Anterior cingulate cortex (tissue), 58 donors: ENCODE results near the gene PLD2.
"Not testable (repeated sequence)": the region's sequence is repeated elsewhere in the genome, so short reads cannot be mapped to it uniquely, and the experiment has no call there.

Experiments
- DNase-seq, 58 donors: peaks; one replicate each; lab custom pipeline; 2025; lab: John Stamatoyannopoulos, UW

Gene PLD2

DNA sequence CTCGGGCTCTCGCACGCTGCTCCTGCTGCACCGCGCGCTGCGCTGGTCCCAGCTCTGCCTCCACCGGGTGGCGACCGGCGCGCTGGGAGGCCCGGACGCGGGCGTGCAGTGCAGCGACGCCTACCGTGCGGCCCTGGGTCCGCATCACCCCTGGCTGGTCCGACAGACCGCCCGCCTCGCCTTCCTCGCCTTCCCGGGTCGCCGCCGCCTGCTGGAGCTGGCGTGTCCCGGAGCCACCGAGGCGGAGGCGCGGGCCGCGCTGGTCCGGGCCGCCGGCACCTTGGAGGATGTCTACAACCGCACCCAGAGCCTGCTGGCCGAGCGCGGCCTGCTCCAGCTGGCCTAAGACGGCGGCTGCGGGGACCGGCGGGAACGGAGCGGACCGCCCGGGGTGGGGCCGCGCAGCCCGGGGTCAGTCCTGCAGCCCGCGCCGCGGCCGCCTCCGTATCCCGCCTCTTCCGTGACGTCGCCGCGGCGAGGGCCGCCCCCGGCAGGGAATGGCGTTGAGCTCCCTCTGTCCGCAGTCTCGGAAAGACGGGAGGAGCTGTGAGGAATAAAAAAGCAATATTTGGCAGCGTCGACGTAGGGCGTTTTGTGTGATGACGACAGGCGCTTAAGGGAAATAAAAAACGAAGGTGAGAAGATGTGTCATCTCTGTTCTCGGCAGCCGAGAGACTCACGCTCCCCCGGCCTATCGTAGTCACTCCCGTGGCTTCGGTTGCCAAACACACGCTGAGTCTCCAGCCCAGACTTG lies 16.8 kb upstream of the PLD2 start:
- peak in 56 of 58 donors; percentile 28 to 90 (median 81) for DNase-seq

- no peak for DNase-seq
Observed at GRCh38 chr17:4790705-4791088, 16.3 kb upstream of the PLD2 start.

GRCh38 chr17:4795168-4795567 lies 11.8 kb upstream of the PLD2 start:
- no peak for DNase-seq

- peak in 2 of 58 donors; percentile 9 to 12 for DNase-seq
Observed at GRCh38 chr17:4796552-4796920, 10.4 kb upstream of the PLD2 start.

DNA sequence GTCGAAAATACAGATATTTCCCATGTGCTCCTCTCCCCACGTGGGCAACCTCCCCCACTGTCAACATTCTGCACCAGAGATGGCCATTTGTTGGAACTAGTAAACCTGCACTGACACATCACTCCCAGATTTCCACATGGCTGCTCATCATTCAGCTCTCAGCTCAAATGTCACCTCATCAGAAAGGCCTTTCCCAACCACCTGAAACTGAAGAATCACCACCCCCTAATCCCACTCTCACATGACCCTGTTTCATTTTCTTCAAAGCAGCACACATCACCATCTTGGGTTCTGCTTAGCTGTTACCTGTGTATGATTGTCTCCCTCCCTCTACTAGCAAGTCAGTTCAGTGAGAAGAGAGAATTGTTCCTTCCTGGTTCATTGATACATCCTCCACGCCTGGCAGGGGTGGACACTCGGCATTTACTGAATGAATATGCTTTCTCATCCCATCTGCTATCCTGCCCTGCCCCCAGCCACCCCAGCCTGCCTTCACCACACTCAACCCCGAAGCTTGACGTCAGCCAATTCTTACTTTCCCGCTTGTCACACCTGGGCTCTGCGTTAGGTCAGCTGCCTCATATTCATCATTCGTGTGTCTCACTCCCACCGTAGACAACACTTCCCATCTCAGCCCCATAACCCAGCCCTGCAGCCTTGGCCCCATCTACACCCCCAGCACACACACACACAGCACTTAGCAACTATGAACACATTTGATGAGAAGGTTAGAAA lies 6.3 kb upstream of the PLD2 start:
- DNase-seq = no peak

DNA sequence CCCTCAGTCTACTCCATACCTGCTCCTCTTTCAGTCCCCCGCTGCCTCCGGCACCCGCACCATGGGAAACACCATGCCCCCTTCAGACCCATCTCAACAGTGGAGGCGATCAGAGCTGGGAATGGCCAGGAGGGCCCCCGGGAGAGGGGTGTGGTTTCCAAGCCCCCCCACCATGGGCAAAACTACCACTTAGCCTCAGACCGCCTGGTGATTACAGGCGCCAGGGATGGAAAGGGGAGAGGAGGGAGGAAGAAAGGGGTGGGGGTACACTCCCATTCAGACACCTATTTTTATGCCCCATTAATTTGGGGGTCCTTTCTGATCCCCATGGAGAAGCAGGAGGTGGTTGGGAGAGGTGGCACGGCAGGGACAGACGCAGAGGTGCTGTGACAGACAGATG lies 4.7 kb upstream of the PLD2 start, which contains the start of gene C17orf114:
C17orf114 (minus strand) TSS at position 101 of the 400 bp plus-strand sequence.
- DNase-seq = no peak

GRCh38 chr17:4806456-4806776 lies 536 bp upstream of the PLD2 start:
- DNase-seq = peak in 1 of 58 donors; percentile 22

GRCh38 chr17:4807605-4808377 lies 839 bp downstream of the PLD2 start:
- peak in 5 of 58 donors; percentile 20 to 33 (median 28) for DNase-seq

- DNase-seq = peak in 52 of 58 donors; percentile 19 to 83 (median 56)
Observed at GRCh38 chr17:4808378-4808767, 1.4 kb downstream of the PLD2 start.

DNA sequence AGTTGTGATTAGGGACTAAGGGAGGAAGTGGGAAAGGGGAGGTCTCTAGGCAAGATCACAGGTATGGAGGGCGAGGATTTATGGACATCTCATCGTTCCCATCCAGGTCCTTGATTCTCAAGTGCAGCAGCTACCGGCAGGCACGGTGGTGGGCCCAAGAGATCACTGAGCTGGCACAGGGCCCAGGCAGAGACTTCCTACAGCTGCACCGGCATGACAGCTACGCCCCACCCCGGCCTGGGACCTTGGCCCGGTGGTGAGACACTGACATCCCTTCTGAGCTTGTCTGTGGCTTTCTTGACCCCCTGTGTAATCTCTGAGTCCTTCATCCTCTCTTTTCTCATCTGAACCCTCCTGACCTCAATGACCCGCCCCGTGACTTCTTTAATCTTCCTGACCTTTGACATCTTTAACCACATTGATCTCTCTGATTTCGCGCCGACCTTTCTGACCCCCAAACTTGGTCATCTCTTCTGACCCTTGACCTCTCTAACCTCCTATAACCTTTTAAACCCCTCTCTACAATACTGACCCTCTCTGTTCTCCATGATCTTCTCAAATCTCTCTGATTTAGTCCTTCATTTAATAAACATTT lies 3.8 kb downstream of the PLD2 start:
- no peak for DNase-seq

DNA sequence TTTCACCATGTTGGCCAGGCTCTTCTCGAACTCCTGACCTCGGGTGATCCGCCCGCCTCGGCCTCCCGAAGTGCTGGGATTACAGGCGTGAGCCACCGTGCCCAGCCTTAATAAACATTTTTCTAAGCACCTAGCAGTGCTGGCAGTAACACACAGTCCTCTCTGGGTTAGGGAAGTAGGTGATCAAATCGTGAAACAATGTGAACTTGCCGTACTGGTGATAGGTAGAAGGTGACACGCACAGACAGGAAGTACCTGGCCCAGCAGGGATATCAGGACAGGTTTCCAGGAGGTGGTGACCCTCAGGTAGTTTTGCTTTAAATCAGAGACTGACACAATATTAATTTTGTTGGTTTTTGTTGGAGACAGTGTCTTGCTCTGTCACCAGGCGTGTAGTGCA lies 4.5 kb downstream of the PLD2 start:
- no peak for DNase-seq

DNA sequence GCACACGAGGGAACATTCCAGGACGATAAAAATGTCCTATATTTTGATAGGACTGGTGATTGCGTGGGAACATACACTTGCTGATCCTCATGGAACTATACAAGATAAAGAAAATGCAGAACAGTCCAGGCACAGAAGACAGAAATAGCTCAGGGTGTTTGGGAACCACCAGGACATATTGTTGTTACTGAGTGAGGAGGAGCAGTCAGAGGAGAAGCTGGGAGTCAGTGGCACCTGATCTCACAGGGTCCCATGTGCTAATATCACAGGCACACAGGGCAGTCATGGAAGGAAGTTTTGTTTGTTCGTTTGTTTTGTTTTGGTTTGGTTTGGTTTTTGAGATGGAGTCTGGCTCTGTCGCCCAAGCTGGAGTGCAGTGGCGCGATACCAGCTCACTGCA lies 5.7 kb downstream of the PLD2 start:
- no peak for DNase-seq

DNA sequence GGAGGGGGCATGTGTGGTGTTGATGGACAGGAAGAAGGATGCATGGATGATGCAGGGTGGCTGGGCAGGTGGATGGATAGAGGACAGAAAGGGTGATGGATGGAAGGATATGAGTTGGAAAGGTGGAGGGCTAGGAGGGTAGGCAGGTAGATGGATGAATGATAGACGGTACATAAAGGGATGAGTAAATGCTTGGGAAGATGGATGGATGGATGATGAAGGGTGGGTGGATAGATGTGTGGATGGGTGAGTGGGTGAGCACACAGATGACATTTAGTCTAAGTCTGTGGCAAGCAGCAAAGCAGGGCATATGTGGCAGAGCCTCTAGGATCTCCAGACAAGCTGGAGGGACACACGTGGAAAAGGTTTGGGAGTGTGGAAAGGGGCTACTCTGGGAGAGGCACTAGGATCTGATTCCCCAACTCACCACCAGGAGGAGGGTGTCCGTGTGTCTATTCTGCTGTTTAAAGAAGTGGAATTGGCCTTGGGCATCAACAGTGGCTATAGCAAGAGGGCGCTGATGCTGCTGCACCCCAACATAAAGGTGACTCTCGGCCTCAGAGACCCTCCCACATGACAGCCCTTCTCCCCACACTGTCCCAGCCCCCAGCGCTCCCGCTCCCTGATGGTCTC lies 8.2 kb downstream of the PLD2 start:
- no peak for DNase-seq

GRCh38 chr17:4816826-4817225 lies 9.9 kb downstream of the PLD2 start:
- DNase-seq = no peak

- DNase-seq = no peak
Observed at GRCh38 chr17:4818276-4818675, 11.3 kb downstream of the PLD2 start.

DNA sequence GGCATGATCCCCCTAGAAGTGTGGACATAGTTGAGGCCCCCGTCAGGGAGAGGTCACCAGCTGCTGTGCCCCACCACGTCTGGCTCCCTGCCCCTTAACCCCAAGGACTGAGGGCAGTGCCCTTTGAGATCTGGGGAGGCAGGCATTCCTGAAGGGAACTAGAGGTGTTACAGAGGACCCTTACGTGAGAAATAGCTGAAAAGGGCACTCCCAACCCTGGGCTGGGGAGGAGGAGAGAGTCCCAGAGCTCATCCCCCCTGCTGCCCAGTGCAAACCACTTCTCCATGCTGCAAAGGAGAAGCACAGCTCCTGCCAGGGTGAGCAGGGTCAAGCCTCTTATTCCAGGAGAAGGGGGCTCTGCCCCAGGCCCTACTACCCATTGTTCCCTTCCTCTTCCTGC lies 15.9 kb downstream of the PLD2 start:
- no peak for DNase-seq

DNA sequence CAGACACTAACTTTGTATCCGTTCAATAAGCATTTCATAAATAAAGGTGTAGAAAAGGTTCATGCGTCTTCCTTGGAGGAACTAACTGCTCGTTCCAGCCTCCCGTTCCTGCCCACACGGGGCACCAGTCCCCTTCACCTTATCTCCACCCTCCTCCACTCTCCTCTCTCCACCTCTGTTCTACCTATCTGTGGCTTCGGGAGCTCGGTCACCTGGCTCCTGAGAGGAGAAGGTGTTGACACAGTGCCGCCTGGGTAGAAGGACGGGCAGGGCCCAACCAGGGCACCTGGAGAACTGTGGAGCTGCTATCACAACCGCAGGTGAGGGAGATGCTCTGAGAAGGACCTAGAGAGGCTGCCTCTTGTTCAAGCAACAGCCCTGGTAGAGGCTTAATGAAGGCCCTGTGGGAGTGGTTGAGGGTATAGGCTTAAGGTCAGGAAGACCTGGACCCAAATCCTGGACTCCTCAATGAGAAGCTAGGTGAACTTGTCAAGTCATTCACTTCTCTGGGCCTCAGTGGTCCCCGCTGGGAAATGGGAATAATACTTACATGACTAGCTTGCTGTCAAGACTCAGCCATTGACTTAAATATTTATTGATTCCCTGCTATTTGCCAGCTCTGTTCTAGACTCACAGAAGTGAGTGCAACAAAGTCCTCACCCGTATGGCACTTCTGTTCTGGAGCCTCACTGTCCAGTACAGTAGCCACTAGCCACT lies 16.6 kb downstream of the PLD2 start:
- DNase-seq = no peak

- no peak for DNase-seq
Observed at GRCh38 chr17:4827399-4827798, 20.4 kb downstream of the PLD2 start.

DNA sequence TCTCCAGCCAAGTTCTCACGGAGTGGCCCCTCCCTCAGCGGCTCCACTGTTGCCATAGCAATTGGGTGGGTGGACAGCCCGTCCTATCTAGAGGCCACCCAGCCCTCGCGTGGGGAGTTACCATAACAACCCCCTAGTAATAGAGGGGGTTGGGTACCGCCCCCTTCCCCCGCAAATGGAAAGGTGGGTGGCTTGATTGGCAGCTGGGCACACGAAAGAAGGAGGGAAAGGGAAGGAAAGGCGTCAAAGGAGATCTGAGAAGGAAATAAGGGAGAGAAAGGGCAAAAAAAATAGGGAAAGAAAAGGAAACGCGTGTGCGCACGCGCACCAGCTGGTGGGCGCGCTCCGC lies 25.9 kb downstream of the PLD2 start:
- DNase-seq = not testable (repeated sequence)
